H9 (cell line): ENCODE measurements around the gene DPEP3. TPM values are rescaled to one million over a fixed set of nuclear protein-coding genes. Genes with fewer than 3 reads are reported as not detected.

Experiments used
- DNase-seq: peaks from one replicate; pipeline ENCODE4 v3.0.0-alpha.2; 2017
- H2AFZ ChIP-seq: one replicate; pipeline ENCODE4 v1.6.1; 2013; ENCODE audit warnings: mild to moderate bottlenecking, low read length, control low read depth, moderate library complexity
- H2AK5ac ChIP-seq: 2 replicates; pipeline ENCODE4 v1.6.1; 2013; ENCODE audit warnings: low read length, control low read depth, mixed read lengths; ENCODE audit not compliant: insufficient read length
- H2BK120ac ChIP-seq: one replicate; pipeline ENCODE4 v1.6.1; 2013; ENCODE audit warnings: low read depth, mild to moderate bottlenecking, low read length, control low read depth, inconsistent platforms; ENCODE audit not compliant: poor library complexity, severe bottlenecking
- H2BK12ac ChIP-seq: 2 replicates; pipeline ENCODE4 v1.6.1; 2013; ENCODE audit warnings: low read length, control low read depth, mixed read lengths, low read depth; ENCODE audit not compliant: insufficient read length
- H2BK15ac ChIP-seq: 2 replicates; pipeline ENCODE4 v1.6.1; 2013; ENCODE audit warnings: low read depth, low read length, control low read depth
- H2BK20ac ChIP-seq: one replicate; pipeline ENCODE4 v1.6.1; 2013; ENCODE audit warnings: low read depth, mild to moderate bottlenecking, low read length, control low read depth, inconsistent platforms; ENCODE audit not compliant: poor library complexity, severe bottlenecking
- H2BK5ac ChIP-seq: 2 replicates; pipeline ENCODE4 v1.6.1; 2013; ENCODE audit warnings: low read length, control low read depth, mixed read lengths; ENCODE audit not compliant: insufficient read length
- H3K14ac ChIP-seq: 2 replicates; pipeline ENCODE4 v1.6.1; 2013; ENCODE audit warnings: low read length, control low read depth; ENCODE audit not compliant: insufficient read depth
- H3K18ac ChIP-seq: 2 replicates; pipeline ENCODE4 v1.6.1; 2013; ENCODE audit warnings: low read depth, mild to moderate bottlenecking, mixed read lengths, low read length, control low read depth; ENCODE audit not compliant: insufficient read length
- H3K23ac ChIP-seq: 2 replicates; pipeline ENCODE4 v1.6.1; 2013; ENCODE audit warnings: low read length, control low read depth, mixed read lengths, low read depth; ENCODE audit not compliant: insufficient read length
- H3K23me2 ChIP-seq: 2 replicates; pipeline ENCODE4 v1.6.1; 2013; ENCODE audit warnings: low read depth, mild to moderate bottlenecking, mixed read lengths, low read length, control low read depth; ENCODE audit not compliant: insufficient read length, poor library complexity, severe bottlenecking
- H3K27ac ChIP-seq: 2 replicates; pipeline ENCODE4 v1.5.1; 2013; ENCODE audit warnings: low read length, control low read depth, mixed read lengths, low read depth; ENCODE audit not compliant: insufficient read length
- H3K27me3 ChIP-seq: 2 replicates; pipeline ENCODE4 v1.6.1; 2013; ENCODE audit warnings: low read length, control low read depth, inconsistent platforms; ENCODE audit not compliant: insufficient read depth
- H3K4ac ChIP-seq: 2 replicates; pipeline ENCODE4 v1.6.1; 2013; ENCODE audit warnings: low read depth, mild to moderate bottlenecking, control low read depth, inconsistent platforms, low read length, moderate library complexity
- H3K4me1 ChIP-seq: 2 replicates; pipeline ENCODE4 v1.6.1; 2013; ENCODE audit warnings: low read length, control low read depth, inconsistent platforms; ENCODE audit not compliant: insufficient read depth
- H3K4me2 ChIP-seq: 2 replicates; pipeline ENCODE4 v1.6.1; 2013; ENCODE audit warnings: low read length, control low read depth, mixed read lengths; ENCODE audit not compliant: insufficient read length, insufficient read depth
- H3K56ac ChIP-seq: 2 replicates; pipeline ENCODE4 v1.6.1; 2013; ENCODE audit warnings: low read depth, mild to moderate bottlenecking, mixed read lengths, low read length, control low read depth; ENCODE audit not compliant: insufficient read length
- H3K79me1 ChIP-seq: 2 replicates; pipeline ENCODE4 v1.6.1; 2013; ENCODE audit warnings: low read depth, mild to moderate bottlenecking, moderate library complexity, low read length, control low read depth, inconsistent platforms; ENCODE audit not compliant: insufficient read depth, poor library complexity, severe bottlenecking
- H3K79me2 ChIP-seq: 2 replicates; pipeline ENCODE4 v1.6.1; 2013; ENCODE audit warnings: low read length, control low read depth, inconsistent platforms; ENCODE audit not compliant: insufficient read depth
- H3K9ac ChIP-seq: 2 replicates; pipeline ENCODE4 v1.6.1; 2013; ENCODE audit warnings: low read length, control low read depth, mixed read lengths; ENCODE audit not compliant: insufficient read length; ENCODE audit errors: extremely low read depth
- H3K9me3 ChIP-seq: one replicate; pipeline ENCODE4 v1.6.1; 2013; ENCODE audit warnings: low read depth, low read length, inconsistent platforms; ENCODE audit not compliant: control insufficient read depth
- H3T11ph ChIP-seq: one replicate; pipeline ENCODE4 v1.6.1; 2013; ENCODE audit warnings: mild to moderate bottlenecking, low read length, control low read depth, inconsistent platforms
- H4K20me1 ChIP-seq: one replicate; pipeline ENCODE4 v1.6.1; 2013; ENCODE audit not compliant: control insufficient read depth, insufficient read length, insufficient read depth
- H4K5ac ChIP-seq: 2 replicates; pipeline ENCODE4 v1.6.1; 2013; ENCODE audit warnings: low read depth, mild to moderate bottlenecking, mixed read lengths, low read length, control low read depth; ENCODE audit not compliant: insufficient read length
- H4K8ac ChIP-seq: replicated peaks from 2 replicates; pipeline ENCODE4 v1.6.1; 2013; ENCODE audit warnings: low read length, control low read depth, mixed read lengths, low read depth; ENCODE audit not compliant: insufficient read length
- H4K91ac ChIP-seq: 2 replicates; pipeline ENCODE4 v1.6.1; 2013; ENCODE audit warnings: low read depth, mild to moderate bottlenecking, moderate library complexity, mixed read lengths, low read length, control low read depth; ENCODE audit not compliant: insufficient read length
- H3K27ac Mint-ChIP-seq, 3 experiments: 2 replicates in 2 of 3; 3 replicates in 1 of 3; pipeline ENCODE4 v1.8.0; 2020 to 2021; ENCODE audit warnings: mixed read lengths in 3 of 3, mild to moderate bottlenecking in 1 of 3, moderate library complexity in 1 of 3
- H3K27me3 Mint-ChIP-seq: 2 replicates; pipeline ENCODE4 v1.8.0; 2021; ENCODE audit warnings: low read depth, mild to moderate bottlenecking, moderate library complexity, mixed read lengths
- H3K36me3 Mint-ChIP-seq, 3 experiments: 2 replicates in 2 of 3; 3 replicates in 1 of 3; pipeline ENCODE4 v1.8.0; 2020 to 2021; ENCODE audit warnings: low read depth in 3 of 3, mixed read lengths in 3 of 3; ENCODE audit not compliant: insufficient read depth in 1 of 3
- H3K4me1 Mint-ChIP-seq, 2 experiments: 2 replicates each; pipeline ENCODE4 v1.8.0; 2020; ENCODE audit warnings: mixed read lengths in 2 of 2
- H3K4me3 Mint-ChIP-seq, 2 experiments: 2 replicates in 1 of 2; 3 replicates in 1 of 2; pipeline ENCODE4 v1.8.0; 2020 to 2021; ENCODE audit warnings: mild to moderate bottlenecking in 2 of 2, mixed read lengths in 2 of 2, moderate library complexity in 1 of 2
- H3K9me3 Mint-ChIP-seq, 2 experiments: 2 replicates in 1 of 2; 3 replicates in 1 of 2; pipeline ENCODE4 v1.8.0; 2020; ENCODE audit warnings: mild to moderate bottlenecking in 2 of 2, mixed read lengths in 2 of 2, moderate library complexity in 1 of 2
- WGBS: extraction: QIAGEN DNeasy Blood & Tissue Kit; methylation state at CpG from one replicate; pipeline ENCODE4 v1.1.7; 2013; ENCODE audit warnings: missing lambda C conversion rate, low lambda C conversion rate, mixed read lengths; ENCODE audit not compliant: insufficient read length; ENCODE audit errors: extremely low coverage; 5-methylcytosine and 5-hydroxymethylcytosine counted together
- total RNA-seq: library from RNA; stranded (reverse); gene quantifications from 2 replicates; pipeline ENCODE4 v1.2.1, GENCODE V29; 2021
- TF ChIP-seq, protein P1 (sequence below): fragments of 200-600 bp; sonication (generic); conservative IDR thresholded peaks from 3 replicates; pipeline ENCODE4 v1.8.0; 2021; ENCODE audit warnings: antibody characterized with exemption, mild to moderate bottlenecking

DPEP3 gene
- total RNA-seq, 1 experiment from 2014 or later = 0.68 TPM

DNA sequence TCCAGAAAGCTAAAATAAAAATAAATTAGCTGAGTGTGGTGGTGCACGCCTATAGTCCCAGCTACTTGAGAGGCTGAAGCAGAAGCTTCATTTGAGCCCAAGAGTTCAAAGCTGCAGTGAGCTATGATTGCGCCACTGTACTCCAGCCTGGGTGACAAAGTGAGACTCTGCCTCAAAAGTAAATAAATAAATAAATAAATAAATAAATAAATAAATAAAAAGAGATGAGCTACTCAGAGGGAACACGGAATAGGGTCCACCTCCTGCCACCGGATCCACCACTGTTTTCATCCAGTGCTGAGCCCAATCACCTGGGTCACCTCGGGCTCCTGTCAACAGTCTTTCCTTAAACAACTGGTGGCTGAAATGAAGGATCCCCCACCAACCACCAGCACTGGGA lies 6.7 kb upstream of the DPEP3 start:
- Mint-ChIP-seq H3K4me3 (no peak overlapping the region), H3K27me3 (peaks cover 17% of the 10 kb centered on the region), H3K9me3 (no peaks in the 10 kb centered on the region), H3K4me1 (peaks cover 6 to 8% of the 10 kb centered on the region in 2 experiments), H3K27ac (no peak overlapping the region), H3K36me3 (no peaks in the 10 kb centered on the region; a peak in 1 of 7 replicates)
- H3T11ph ChIP-seq = no peak overlapping the region
- H4K20me1 ChIP-seq = no peaks in the 10 kb centered on the region
- no peak overlapping the region for H3K4me2 ChIP-seq
- H4K5ac ChIP-seq = no peak overlapping the region
- no peak overlapping the region for H2BK20ac ChIP-seq
- no peak overlapping the region for H2BK120ac ChIP-seq
- H3K27me3 ChIP-seq = no peaks in the 10 kb centered on the region
- H3K14ac ChIP-seq = no peak overlapping the region
- H3K23me2 ChIP-seq = no peaks in the 10 kb centered on the region
- H2AK5ac ChIP-seq = no peak overlapping the region
- no peak overlapping the region for H3K9ac ChIP-seq
- no peak overlapping the region for H3K27ac ChIP-seq
- no peak for DNase-seq
- TF ChIP-seq, protein P1, sequence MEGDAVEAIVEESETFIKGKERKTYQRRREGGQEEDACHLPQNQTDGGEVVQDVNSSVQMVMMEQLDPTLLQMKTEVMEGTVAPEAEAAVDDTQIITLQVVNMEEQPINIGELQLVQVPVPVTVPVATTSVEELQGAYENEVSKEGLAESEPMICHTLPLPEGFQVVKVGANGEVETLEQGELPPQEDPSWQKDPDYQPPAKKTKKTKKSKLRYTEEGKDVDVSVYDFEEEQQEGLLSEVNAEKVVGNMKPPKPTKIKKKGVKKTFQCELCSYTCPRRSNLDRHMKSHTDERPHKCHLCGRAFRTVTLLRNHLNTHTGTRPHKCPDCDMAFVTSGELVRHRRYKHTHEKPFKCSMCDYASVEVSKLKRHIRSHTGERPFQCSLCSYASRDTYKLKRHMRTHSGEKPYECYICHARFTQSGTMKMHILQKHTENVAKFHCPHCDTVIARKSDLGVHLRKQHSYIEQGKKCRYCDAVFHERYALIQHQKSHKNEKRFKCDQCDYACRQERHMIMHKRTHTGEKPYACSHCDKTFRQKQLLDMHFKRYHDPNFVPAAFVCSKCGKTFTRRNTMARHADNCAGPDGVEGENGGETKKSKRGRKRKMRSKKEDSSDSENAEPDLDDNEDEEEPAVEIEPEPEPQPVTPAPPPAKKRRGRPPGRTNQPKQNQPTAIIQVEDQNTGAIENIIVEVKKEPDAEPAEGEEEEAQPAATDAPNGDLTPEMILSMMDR = no peak
- peaks cover 2% of the 10 kb centered on the region; the same call in 1 of the 2 replicates for H3K4me1 ChIP-seq
- WGBS = no CpG with 5 or more reads among the region's 5 CpGs
- H4K91ac ChIP-seq = no peak overlapping the region
- H3K23ac ChIP-seq = no peak overlapping the region
- no peaks in the 10 kb centered on the region for H3K79me2 ChIP-seq
- H4K8ac ChIP-seq = no peak overlapping the region
- H3K79me1 ChIP-seq = no peaks in the 10 kb centered on the region
- H3K56ac ChIP-seq = no peak overlapping the region
- H3K18ac ChIP-seq = no peak overlapping the region
- no peak overlapping the region for H2BK5ac ChIP-seq
- no peak overlapping the region for H2BK15ac ChIP-seq
- H3K4ac ChIP-seq = no peak overlapping the region
- no peaks in the 10 kb centered on the region for H3K9me3 ChIP-seq
- no peak overlapping the region for H2AFZ ChIP-seq
- H2BK12ac ChIP-seq = no peak overlapping the region
